B cell (primary cell): ENCODE measurements around the gene PARK7. TPM values are rescaled to one million over a fixed set of nuclear protein-coding genes. Genes with fewer than 3 reads are reported as not detected.

Experiments used
- ATAC-seq: fragments of 200-7000 bp; cut with Tn5 transposase; one replicate; pipeline ENCODE4 v1.10.0; 2021; ENCODE audit warnings: low read depth, mild to moderate bottlenecking, moderate number of reproducible peaks, moderate library complexity
- CTCF ChIA-PET: fragments of 350-600 bp; sonication (Branson Sonifier 250); formaldehyde crosslinking; loops from one replicate; lab custom pipeline; 2021; ENCODE audit warnings: antibody characterized with exemption, inconsistent platforms; lab: Charles Lee
- POLR2A ChIA-PET: fragments of 350-600 bp; sonication (Branson Sonifier 250); formaldehyde crosslinking; loops from one replicate; lab custom pipeline; 2021; ENCODE audit warnings: antibody characterized with exemption; lab: Charles Lee
- DNase-seq: peaks from one replicate; pipeline ENCODE4 v3.0.0; 2013
- H2AFZ ChIP-seq: 2 replicates; pipeline ENCODE4 v1.6.1; 2012; ENCODE audit warnings: mild to moderate bottlenecking, low read depth, low read length; ENCODE audit not compliant: insufficient read depth, poor library complexity, severe bottlenecking
- H3K27ac ChIP-seq, 2 donors: 1 replicate in 1 of 2; 2 replicates in 1 of 2; pipeline ENCODE4 v1.5.1; 2012 to 2013; ENCODE audit warnings: low read length in 2 of 2, mild to moderate bottlenecking in 2 of 2, moderate library complexity in 1 of 2
- H3K27me3 ChIP-seq, 4 experiments: fragments of 200-600 bp in 1 of 4; sonication (generic) in 1 of 4; replicated peaks in 1 of 4; 1 replicate in 2 of 4; 2 replicates in 2 of 4; pipeline versions ENCODE4 v1.6.1 to v1.7.0; 2013 to 2016; ENCODE audit warnings: low read length in 3 of 4, mild to moderate bottlenecking in 2 of 4, mixed read lengths in 1 of 4, moderate library complexity in 1 of 4; ENCODE audit not compliant: insufficient read depth in 4 of 4, control insufficient read depth in 3 of 4; ENCODE audit errors: control extremely low read depth in 1 of 4
- H3K36me3 ChIP-seq, 2 experiments: replicated peaks in 1 of 2; 1 replicate in 1 of 2; 2 replicates in 1 of 2; pipeline versions ENCODE4 v1.6.1 to v1.7.1; 2013; ENCODE audit warnings: low read length in 1 of 2; ENCODE audit not compliant: insufficient read depth in 2 of 2, control insufficient read depth in 1 of 2; ENCODE audit errors: control extremely low read depth in 1 of 2, extremely low read depth in 1 of 2
- H3K4me1 ChIP-seq, 2 donors: fragments of 200-600 bp in 1 of 2; sonication (generic) in 1 of 2; 1 replicate in 1 of 2; 2 replicates in 1 of 2; pipeline versions ENCODE4 v1.5.1 to v1.6.1; 2013 to 2017; ENCODE audit warnings: low read length in 2 of 2; ENCODE audit not compliant: control insufficient read depth in 2 of 2, insufficient read depth in 2 of 2
- H3K4me2 ChIP-seq: replicated peaks from 2 replicates; pipeline ENCODE3; 2012; ENCODE audit warnings: mild to moderate bottlenecking, low read depth, low read length; ENCODE audit not compliant: poor library complexity, severe bottlenecking
- H3K4me3 ChIP-seq, 5 experiments: fragments of 200-600 bp in 1 of 5; sonication (generic) in 1 of 5; 1 replicate in 3 of 5; 2 replicates in 2 of 5; pipeline versions ENCODE4 v1.5.1 to v1.7.0; 2011 to 2016; ENCODE audit warnings: low read length in 4 of 5, mild to moderate bottlenecking in 4 of 5, low read depth in 2 of 5, control low read depth in 1 of 5, moderate library complexity in 1 of 5; ENCODE audit not compliant: insufficient read depth in 1 of 5; ENCODE audit errors: control extremely low read depth in 1 of 5, extremely low read depth in 1 of 5
- H3K79me2 ChIP-seq: fragments of 200-600 bp; sonication (generic); one replicate; pipeline ENCODE4 v1.6.0; 2016; ENCODE audit warnings: low read length; ENCODE audit not compliant: control insufficient read depth, insufficient read depth
- H3K9ac ChIP-seq: fragments of 200-600 bp; sonication (generic); 2 replicates; pipeline ENCODE4 v1.6.1; 2017; ENCODE audit warnings: mild to moderate bottlenecking, low read length, moderate library complexity
- H3K9me3 ChIP-seq, 3 donors: one replicate each; pipeline versions ENCODE4 v1.6.1 to v1.7.1; 2013; ENCODE audit warnings: low read length in 2 of 3; ENCODE audit not compliant: control insufficient read depth in 2 of 3, insufficient read depth in 1 of 3; ENCODE audit errors: control extremely low read depth in 1 of 3
- H4K20me1 ChIP-seq: 2 replicates; pipeline ENCODE4 v1.6.0; 2012; ENCODE audit warnings: mild to moderate bottlenecking, low read length; ENCODE audit not compliant: insufficient read depth, control insufficient read depth, poor library complexity, severe bottlenecking
- H3K27ac Mint-ChIP-seq: one replicate; pipeline ENCODE4 v1.8.0; 2021; ENCODE audit warnings: mixed read lengths
- H3K27me3 Mint-ChIP-seq: one replicate; pipeline ENCODE4 v1.8.0; 2021; ENCODE audit warnings: mixed read lengths
- H3K4me1 Mint-ChIP-seq: one replicate; pipeline ENCODE4 v1.8.0; 2021; ENCODE audit warnings: mixed read lengths
- H3K4me3 Mint-ChIP-seq: one replicate; pipeline ENCODE4 v1.8.0; 2021; ENCODE audit warnings: mixed read lengths
- H3K9me3 Mint-ChIP-seq: one replicate; pipeline ENCODE4 v1.8.0; 2022; ENCODE audit warnings: mixed read lengths; ENCODE audit not compliant: insufficient read depth
- EZH2 ChIP-seq: IDR thresholded peaks from 2 replicates; pipeline ENCODE4 v1.6.1; 2012; ENCODE audit warnings: borderline replicate concordance, low read depth, mild to moderate bottlenecking, moderate library complexity, low read length; ENCODE audit not compliant: insufficient read depth, poor library complexity, severe bottlenecking
- WGBS: methylation state at CpG from one replicate; pipeline ENCODE4 v1.1.5; 2013; ENCODE audit warnings: missing lambda C conversion rate; ENCODE audit not compliant: insufficient coverage; 5-methylcytosine and 5-hydroxymethylcytosine counted together
- intact Hi-C: fragments of 100-400 bp; cut with micrococcal nuclease; formaldehyde crosslinking; loops from one replicate; pipeline ENCODE4 v1.10.0; 2022
- polyA minus RNA-seq: library from RNA; depleted of rRNA, polyadenylated mRNA; stranded (reverse); fragments of >200 nt; gene quantifications from 2 replicates; pipeline ENCODE4 v1.2.3, GENCODE V29; 2012
- polyA plus RNA-seq: library from polyadenylated mRNA; depleted of rRNA; stranded (reverse); fragments of >200 nt; gene quantifications from 2 replicates; pipeline ENCODE4 v1.2.3, GENCODE V29; 2012
- total RNA-seq, 2 donors: library from RNA; stranded (reverse); fragments of 120-200 nt in 1 of 2; gene quantifications; 1 replicate in 1 of 2; 2 replicates in 1 of 2; pipeline versions ENCODE4 v1.2.3 to v1.2.4, GENCODE V29; 2013 to 2022
- TF ChIP-seq, protein P1 (sequence below): fragments of 200-600 bp; IDR thresholded peaks from one replicate; pipeline ENCODE4 v1.8.0; 2022; ENCODE audit warnings: antibody characterized with exemption, mild to moderate bottlenecking

Gene PARK7
- total RNA-seq (116 and 118 TPM in 2 replicates), polyA plus RNA-seq (63.9 and 87.7 TPM in 2 replicates), polyA minus RNA-seq (35.8 and 49.4 TPM in 2 replicates)
- total RNA-seq (2013) = 160 TPM

- POLR2A ChIA-PET = interaction anchor here (0.7 kb wide), 1 partner anchor 13 kb away, joined by 5 read pairs; no protein-coding TSS in a partner anchor
- intact Hi-C loops = loop anchor here (1.0 to 5.0 kb wide), 4 partner anchors 7 to 856 kb away; partner anchors contain the start of genes RERE and VAMP3
- Histone ChIP-seq H3K27ac (peak within 1 kb of the TSS; percentile 88 to 99), H3K9ac (peak within 1 kb of the TSS; percentile 96), H3K4me3 (peak within 1 kb of the TSS; percentile 48 to 90 (median 81)), H3K27me3 (no peaks in the 10 kb centered on the region), H3K4me1 (peaks cover 19 to 23% of the 10 kb centered on the region in 2 donors), H3K79me2 (peaks cover 50% of the 10 kb centered on the region), H3K4me2 (peak within 1 kb of the TSS; percentile 77), H3K36me3 (peaks cover 4 to 25% of the 10 kb centered on the region in 2 experiments), H4K20me1 (peaks cover 20% of the 10 kb centered on the region), H2AFZ (peak within 1 kb of the TSS; percentile 80), H3K9me3 (no peaks in the 10 kb centered on the region)
- H3K27me3 Mint-ChIP-seq = no peaks in the 10 kb centered on the region
- no peak for TF ChIP-seq EZH2
- TF ChIP-seq, protein P1, sequence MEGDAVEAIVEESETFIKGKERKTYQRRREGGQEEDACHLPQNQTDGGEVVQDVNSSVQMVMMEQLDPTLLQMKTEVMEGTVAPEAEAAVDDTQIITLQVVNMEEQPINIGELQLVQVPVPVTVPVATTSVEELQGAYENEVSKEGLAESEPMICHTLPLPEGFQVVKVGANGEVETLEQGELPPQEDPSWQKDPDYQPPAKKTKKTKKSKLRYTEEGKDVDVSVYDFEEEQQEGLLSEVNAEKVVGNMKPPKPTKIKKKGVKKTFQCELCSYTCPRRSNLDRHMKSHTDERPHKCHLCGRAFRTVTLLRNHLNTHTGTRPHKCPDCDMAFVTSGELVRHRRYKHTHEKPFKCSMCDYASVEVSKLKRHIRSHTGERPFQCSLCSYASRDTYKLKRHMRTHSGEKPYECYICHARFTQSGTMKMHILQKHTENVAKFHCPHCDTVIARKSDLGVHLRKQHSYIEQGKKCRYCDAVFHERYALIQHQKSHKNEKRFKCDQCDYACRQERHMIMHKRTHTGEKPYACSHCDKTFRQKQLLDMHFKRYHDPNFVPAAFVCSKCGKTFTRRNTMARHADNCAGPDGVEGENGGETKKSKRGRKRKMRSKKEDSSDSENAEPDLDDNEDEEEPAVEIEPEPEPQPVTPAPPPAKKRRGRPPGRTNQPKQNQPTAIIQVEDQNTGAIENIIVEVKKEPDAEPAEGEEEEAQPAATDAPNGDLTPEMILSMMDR = peak; percentile 58
- peaks cover 43% of the 10 kb centered on the region for H3K4me1 Mint-ChIP-seq
- WGBS = under 1% methylated on average over 81 of the region's 81 CpGs
- H3K4me3 Mint-ChIP-seq = peak within 1 kb of the TSS; percentile 97
- DNase-seq (peak; percentile 100), ATAC-seq (peak; percentile 97)
- peak within 1 kb of the TSS; percentile 98 for H3K27ac Mint-ChIP-seq
- no peaks in the 10 kb centered on the region for H3K9me3 Mint-ChIP-seq
- CTCF ChIA-PET = interaction anchor here (0.6 kb wide), 1 partner anchor 54 kb away, joined by 3 read pairs; no protein-coding TSS in a partner anchor
These were observed at the start of gene PARK7 for GRCh38 chr1:7961216-7962013. TSS of gene PARK7 (plus strand) at chr1:7961711. CDS start at chr1:7962786, 1,075 bp downstream.
